Stimulated activated CD8-positive, alpha-beta memory T cell treated with anti-CD3 and anti-CD28 coated beads, Interleukin-4, amount 100 ng/mL, for 24 hours (primary cell): ENCODE measurements around the gene DTNB.
"Not testable (repeated sequence)": the region's sequence is repeated elsewhere in the genome, so short reads cannot be mapped to it uniquely, and the experiment has no call there.

Experiments
- DNase-seq: peaks from one replicate; pipeline ENCODE4 v3.0.0-alpha.2; 2020; ENCODE audit warnings: low read depth

The DTNB gene

DNA sequence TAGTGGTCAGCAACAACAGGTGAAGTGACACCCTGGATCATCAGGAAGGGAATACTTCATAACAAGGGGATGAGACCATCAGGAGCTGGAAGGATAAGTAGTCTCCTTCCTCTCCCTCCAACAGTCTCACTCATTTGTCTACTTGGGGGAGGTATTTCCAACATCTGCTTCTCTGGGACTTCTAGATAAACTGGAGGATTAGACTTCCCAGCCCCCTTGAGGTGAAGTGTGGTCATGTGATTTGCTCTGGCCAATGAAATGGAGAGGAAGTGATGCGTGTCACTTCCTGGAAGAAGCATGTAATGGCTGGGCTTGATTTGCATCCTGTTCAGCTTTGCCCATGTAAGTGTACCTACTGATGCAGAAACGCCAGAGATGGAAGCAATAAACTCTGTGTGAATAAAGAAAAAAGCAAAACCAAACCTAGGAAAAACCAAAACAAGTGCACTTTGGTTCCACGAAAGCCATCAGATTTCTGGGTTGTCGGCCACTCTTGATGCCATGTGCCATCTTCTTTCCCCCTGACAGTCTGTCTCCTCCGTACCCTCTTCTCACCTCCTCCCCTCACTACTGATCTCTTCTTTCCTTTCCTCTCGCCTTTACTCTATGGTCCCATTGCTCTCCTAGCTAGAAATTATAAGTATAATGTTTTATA is 255.5 kb downstream of the DTNB start:
- no peak for DNase-seq

GRCh38 chr2:25416674-25417073 is 256.7 kb downstream of the DTNB start:
- no peak for DNase-seq

GRCh38 chr2:25414781-25415180 is 258.6 kb downstream of the DTNB start:
- DNase-seq = no peak

GRCh38 chr2:25413409-25413808 is 260.0 kb downstream of the DTNB start:
- DNase-seq = not testable (repeated sequence)

GRCh38 chr2:25411753-25412152 is 261.6 kb downstream of the DTNB start:
- no peak for DNase-seq

- DNase-seq = no peak
Observed at GRCh38 chr2:25411281-25411680, 262.1 kb downstream of the DTNB start.

- DNase-seq = no peak
Observed at GRCh38 chr2:25410370-25410769, 263.0 kb downstream of the DTNB start.

DNA sequence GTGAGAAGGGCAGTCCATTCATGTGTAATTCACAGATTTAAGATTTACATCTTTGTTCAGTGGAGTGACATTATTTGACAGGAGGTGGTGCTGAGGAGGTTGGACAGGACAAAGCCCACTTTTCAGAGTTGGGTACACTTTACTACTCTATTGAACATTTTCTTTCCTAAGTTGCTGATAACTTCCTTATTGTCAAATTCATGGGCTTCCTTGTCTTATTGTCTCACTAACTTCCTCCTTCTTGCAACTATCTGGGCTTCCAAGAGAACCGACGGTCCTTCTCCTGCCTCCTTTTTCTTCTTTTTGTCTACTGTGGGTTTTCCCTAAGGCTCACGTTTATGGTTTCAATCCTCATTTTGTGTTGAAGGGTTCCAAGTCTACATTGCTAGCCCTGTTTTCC is 263.9 kb downstream of the DTNB start:
- no peak for DNase-seq

DNA sequence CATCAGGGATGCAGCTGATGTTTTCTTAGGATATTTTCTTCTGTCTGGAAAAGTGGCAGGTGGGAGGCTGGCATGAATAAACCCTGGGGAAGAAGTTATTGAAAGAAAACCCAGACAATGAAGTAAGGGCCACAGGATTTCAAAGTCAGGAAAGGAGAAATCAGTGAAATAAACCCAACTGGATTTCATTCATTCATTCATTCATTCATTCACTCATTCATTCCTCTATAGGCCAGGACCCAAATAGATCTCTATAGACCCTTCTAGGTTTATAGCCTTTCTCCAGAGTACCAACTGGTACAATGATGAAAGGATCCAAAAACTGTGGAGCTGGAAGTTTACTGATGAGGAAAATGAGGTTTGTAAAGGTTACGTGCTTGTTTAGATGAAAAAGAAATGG is 264.3 kb downstream of the DTNB start:
- DNase-seq = no peak

GRCh38 chr2:25405611-25406295 is 267.6 kb downstream of the DTNB start:
- no peak for DNase-seq

DNA sequence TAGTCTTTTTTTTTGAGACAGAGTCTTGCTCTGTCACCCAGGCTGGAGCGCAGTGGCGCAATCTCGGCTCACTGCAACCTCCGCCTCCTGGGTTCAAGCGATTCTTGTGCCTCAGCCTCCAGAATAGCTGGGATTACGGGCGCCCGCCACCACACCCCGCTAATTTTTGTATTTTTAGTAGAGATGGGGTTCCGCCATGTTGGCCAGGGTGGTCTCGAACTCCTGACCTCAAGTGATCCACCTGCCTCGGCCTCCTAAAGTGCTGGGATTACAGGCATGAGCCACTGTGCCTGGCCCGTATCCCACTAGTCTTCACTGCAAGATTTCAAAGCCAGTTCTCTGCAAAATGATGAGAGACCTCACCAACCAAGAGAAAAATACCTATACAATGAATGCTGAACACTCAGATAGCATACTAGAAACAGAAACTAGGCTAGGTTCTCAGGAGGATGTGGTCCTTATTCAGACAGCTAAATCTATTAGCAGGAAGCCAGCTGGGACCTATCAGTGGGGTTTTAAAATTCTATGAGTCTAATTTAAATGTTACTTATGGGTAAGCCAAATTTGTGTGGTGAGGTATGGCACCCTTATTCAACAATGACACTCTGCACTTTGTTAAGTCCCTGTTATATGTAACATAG is 270.1 kb downstream of the DTNB start:
- DNase-seq = not testable (repeated sequence)

DNA sequence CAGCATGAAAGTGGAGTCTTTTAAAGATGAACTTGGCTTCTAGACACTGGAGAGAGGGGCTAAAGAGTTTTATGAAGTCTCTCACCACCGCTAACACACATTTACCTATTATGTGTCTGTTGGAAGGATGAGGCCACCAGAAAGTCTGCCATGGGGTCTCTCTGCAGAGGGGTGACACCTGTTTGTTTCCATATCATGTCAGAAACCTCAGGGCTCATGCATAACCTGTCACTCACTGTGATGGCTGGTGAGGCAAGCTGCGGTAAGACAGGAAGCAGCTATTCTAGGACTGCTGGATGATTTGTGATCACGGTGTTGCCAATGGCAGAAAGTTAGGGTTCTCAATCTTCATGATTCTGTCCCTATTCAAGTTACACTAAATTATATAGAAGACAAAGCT is 270.9 kb downstream of the DTNB start:
- DNase-seq = no peak

DNA sequence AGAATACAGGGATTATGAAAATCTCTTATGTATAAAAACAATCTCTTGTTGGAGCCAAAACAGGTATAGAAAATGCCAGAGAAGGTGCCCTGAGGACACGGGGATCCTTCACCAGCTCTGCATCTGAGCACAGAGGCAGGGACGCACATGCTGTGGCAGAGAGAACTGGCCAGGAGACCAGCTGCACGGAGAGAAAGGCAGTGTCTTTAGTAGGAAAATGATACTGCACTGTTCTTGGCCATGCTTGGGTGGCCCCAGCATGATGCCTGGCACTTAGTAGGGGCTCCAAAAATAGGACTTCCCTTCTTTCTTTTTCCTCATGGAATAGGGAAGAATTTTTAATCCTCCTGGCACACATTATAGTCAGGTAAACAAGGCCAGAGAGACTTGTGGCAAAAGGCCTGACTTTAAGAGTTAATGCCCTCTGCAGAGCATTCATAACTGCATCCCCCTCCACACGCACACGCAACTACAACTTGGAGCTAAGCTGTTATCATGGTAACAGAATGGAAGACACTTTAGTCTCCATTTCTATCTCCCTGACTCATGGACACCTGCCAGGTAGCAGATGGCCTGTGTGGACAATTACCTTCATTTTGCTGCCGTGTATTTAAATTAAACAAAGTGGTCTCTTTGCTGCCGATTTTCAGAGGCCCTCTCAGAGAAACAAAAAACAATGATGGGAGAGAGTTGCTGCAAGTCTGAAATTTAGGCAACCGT is 271.9 kb downstream of the DTNB start:
- DNase-seq = no peak

DNA sequence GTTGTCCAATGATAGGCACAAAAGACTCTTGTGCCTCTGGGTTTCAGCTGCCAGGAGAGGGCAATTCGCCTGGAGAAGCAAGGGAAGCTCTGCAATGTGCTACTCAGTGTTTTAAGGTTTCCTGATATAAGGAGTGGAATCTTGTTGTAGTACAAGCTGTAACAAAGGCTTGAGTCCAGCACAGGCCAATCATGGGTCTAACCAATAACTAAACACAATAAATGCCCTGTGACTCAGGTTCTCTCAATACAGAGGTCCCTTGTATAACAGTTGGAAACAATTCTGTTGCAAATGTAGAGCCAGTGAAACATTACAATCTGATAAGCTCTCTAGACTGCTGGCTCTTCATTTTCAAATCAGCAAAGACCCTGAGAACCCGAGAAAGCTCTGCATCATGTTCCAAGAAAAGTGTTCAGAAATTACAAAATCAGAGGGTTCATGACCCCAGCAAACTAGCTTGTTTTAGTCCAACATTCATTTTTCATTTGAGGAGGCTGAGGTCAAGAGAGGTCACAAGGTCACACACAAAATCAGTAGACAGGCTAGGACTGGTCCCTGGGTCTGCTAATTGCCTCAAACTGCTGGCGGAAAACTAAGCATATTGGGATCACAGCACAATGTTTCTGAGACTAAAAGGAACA is 272.7 kb downstream of the DTNB start:
- DNase-seq = no peak

GRCh38 chr2:25400169-25400568 is 273.2 kb downstream of the DTNB start:
- no peak for DNase-seq

DNA sequence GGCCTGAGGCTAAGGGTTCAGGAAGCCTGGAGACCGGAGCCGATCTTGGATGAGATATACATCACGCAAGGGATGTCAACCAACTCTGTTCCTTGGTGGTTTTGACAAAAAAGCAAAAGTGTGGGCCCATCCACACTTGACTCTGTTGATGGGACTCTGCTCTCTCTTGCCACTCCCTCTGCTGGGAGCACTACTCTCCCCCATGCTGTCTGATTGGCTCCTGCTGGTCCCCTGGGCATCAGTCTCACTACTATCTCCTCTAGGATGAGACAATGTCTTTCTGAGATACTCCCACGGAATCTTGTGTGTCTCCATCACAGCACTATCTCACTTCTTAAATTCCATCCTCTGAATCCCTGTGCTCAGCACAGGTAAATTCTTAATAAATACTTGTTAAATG is 274.8 kb downstream of the DTNB start:
- no peak for DNase-seq

- no peak for DNase-seq
Observed at GRCh38 chr2:25397777-25398176, 275.6 kb downstream of the DTNB start.

- no peak for DNase-seq
Observed at GRCh38 chr2:25389161-25389560, 284.2 kb downstream of the DTNB start.

DNA sequence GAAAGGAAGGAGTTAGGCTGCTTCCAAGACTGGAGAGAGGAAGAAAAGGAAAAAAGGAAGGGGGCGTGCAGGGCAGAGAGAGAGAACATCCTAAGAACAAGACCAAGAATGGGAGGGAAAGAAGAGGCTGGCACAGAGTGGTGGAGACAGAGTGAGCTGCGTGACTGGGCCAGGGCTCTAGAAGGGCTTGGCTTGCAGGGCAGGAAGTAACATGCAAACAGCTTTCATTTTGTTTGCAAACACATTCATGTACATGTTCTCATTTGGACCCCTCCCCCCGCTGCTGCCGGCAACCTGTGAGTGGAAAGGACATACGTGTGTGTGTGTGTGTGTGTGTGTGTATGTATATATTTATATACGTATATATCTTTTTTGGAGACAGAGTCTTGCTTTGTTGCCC is 284.9 kb downstream of the DTNB start:
- DNase-seq = no peak

- no peak for DNase-seq
Observed at GRCh38 chr2:25387876-25388449, 285.4 kb downstream of the DTNB start.

DNA sequence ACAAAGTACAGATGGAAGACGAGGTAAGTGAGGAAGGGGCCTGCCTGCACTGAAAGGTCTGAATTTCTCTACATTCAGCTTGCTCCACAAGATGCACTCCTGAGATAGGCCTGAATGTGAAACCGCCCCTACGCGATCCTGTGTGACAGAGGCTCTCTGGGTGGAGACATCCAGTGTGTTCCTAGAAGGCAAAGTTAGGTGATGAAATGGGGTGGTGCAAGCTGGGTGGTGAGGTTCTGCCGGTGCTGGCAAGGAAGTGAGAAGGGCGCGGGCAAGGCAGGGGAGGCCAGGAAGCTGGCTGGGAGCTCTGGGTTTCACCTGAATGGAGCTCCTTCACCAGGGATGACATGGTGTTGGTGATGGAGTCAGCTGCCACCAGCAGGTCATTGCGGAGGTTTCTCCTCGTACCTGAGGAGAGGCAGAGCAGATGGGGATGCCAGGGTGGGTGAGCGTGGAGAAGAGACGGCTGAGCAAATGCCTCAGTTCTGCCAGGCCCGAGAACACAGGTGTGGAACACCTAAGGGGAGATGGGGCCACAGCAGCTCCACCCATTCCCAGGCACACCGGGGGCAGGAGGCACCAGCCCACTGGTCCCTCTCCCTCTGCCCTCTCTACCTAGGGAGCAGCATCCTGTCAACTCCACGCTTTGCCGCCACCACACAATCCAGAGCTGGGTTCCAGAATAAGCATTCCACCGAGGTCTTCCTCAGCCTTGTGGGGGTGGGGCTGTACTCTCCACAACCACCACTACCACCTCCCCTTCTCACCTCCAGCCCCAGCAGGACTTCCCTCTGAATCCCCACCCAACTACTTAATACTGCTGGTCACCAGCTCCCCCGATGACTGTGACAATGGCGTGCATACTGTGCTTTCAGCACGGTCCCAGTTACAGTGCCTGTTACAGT is 286.2 kb downstream of the DTNB start:
- no peak for DNase-seq
